Stimulated activated CD4-positive, alpha-beta T cell treated with anti-CD3 and anti-CD28 coated beads, Interleukin-4, amount 100 ng/mL, for 4 hours (primary cell): ENCODE results near the gene GARS1.
"Not testable (repeated sequence)": the region's sequence is repeated elsewhere in the genome, so short reads cannot be mapped to it uniquely, and the experiment has no call there.

Source experiments
- DNase-seq, 2 experiments: peaks; one replicate each; pipeline ENCODE4 v3.0.0-alpha.2; 2020

GARS1 gene

GRCh38 chr7:30594540-30595435 is at the start of gene GARS1:
GARS1 (plus strand) TSS chr7:30594878; CDS start chr7:30594922, 44 bp downstream.
- peak; percentile 86 to 88 for DNase-seq

- no peak for DNase-seq
These were observed 48.7 kb upstream of the GARS1 start for GRCh38 chr7:30545791-30546555.

- DNase-seq: no peak
These were observed 48.1 kb upstream of the GARS1 start for GRCh38 chr7:30546596-30546995.

- DNase-seq: peak in 1 of 2 experiments; percentile 21
These were observed 45.8 kb upstream of the GARS1 start for GRCh38 chr7:30548845-30549244.

GRCh38 chr7:30549931-30550493 is 44.7 kb upstream of the GARS1 start:
- no peak for DNase-seq

GRCh38 chr7:30552330-30552729 is 42.3 kb upstream of the GARS1 start:
- DNase-seq: no peak

GRCh38 chr7:30553141-30553540 is 41.5 kb upstream of the GARS1 start:
- no peak for DNase-seq

- no peak for DNase-seq
These were observed 41.1 kb upstream of the GARS1 start for GRCh38 chr7:30553546-30553945.

GRCh38 chr7:30555525-30555924 is 39.2 kb upstream of the GARS1 start:
- no peak for DNase-seq

GRCh38 chr7:30556840-30557239 is 37.8 kb upstream of the GARS1 start:
- DNase-seq: no peak

- no peak for DNase-seq
These were observed 37.4 kb upstream of the GARS1 start for GRCh38 chr7:30557245-30557644.

GRCh38 chr7:30559611-30560010 is 35.1 kb upstream of the GARS1 start:
- no peak for DNase-seq

GRCh38 chr7:30561389-30561788 is 33.3 kb upstream of the GARS1 start:
- no peak for DNase-seq

GRCh38 chr7:30562498-30562897 is 32.2 kb upstream of the GARS1 start:
- no peak for DNase-seq

GRCh38 chr7:30562909-30563308 is 31.8 kb upstream of the GARS1 start:
- no peak for DNase-seq

GRCh38 chr7:30563326-30563942 is 31.2 kb upstream of the GARS1 start:
- no peak for DNase-seq

GRCh38 chr7:30564243-30564892 is 30.3 kb upstream of the GARS1 start:
- peak; percentile 69 to 70 for DNase-seq

- DNase-seq: no peak
These were observed 28.1 kb upstream of the GARS1 start for GRCh38 chr7:30566596-30566995.

- no peak for DNase-seq
These were observed 27.6 kb upstream of the GARS1 start for GRCh38 chr7:30567081-30567480.

- not testable (repeated sequence) for DNase-seq
These were observed 24.4 kb upstream of the GARS1 start for GRCh38 chr7:30570238-30570637.

- no peak for DNase-seq
These were observed 22.4 kb upstream of the GARS1 start for GRCh38 chr7:30572212-30572841.

- DNase-seq: no peak
These were observed 18.8 kb upstream of the GARS1 start for GRCh38 chr7:30575910-30576309.
